ENCODE results near the gene SLC24A2. TPM values are rescaled to one million over a fixed set of nuclear protein-coding genes. Genes with fewer than 3 reads are reported as not detected.

SLC24A2 gene
- total RNA-seq, 1 experiment from 2014 or later = not detected

DNA sequence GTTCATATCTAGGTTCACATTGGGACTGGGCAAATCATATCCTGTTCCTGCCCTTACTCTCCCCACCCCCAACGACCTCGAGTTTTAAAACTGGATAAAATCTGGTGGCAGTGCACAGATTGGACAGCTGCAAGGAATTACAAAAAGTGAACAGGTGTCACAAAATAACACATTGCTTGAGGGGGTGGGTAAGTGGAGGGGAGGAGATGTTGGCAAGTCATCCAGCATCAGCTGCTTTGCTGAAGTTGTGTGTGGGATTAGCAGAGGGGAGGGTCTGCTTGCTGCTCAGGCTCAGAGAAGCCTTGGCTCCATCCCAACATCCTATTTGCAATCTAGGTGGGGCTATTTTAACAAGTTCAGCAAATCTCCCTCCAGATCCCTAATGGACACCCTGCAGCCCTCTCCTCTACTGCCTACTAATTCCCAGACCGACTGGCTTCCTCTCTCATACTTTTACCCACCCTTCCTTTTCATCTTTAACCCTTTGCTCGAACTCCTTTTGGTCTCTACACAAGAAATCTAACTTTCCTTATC lies 39.8 kb upstream of the SLC24A2 start:
- no peaks in the 10 kb centered on the region for H3K4me1 ChIP-seq
- intact Hi-C loops (cut with micrococcal nuclease; ENCODE audit: unreplicated experiment) = no loop called here
- Mint-ChIP-seq H3K4me3 (ENCODE audit: unreplicated experiment) (no peak overlapping the region), H3K36me3 (ENCODE audit: insufficient read depth, unreplicated experiment) (no peaks in the 10 kb centered on the region), H3K4me1 (ENCODE audit: low read depth, unreplicated experiment) (no peaks in the 10 kb centered on the region), H3K9me3 (ENCODE audit: unreplicated experiment) (no peaks in the 10 kb centered on the region), H3K27me3 (ENCODE audit: insufficient read depth, unreplicated experiment) (no peaks in the 10 kb centered on the region), H3K27ac (ENCODE audit: unreplicated experiment) (no peak overlapping the region)
- H3K4me3 ChIP-seq (ENCODE audit: low read depth, low read length) = no peak overlapping the region
- DNase-seq = no peak
- TF ChIP-seq, protein P1, sequence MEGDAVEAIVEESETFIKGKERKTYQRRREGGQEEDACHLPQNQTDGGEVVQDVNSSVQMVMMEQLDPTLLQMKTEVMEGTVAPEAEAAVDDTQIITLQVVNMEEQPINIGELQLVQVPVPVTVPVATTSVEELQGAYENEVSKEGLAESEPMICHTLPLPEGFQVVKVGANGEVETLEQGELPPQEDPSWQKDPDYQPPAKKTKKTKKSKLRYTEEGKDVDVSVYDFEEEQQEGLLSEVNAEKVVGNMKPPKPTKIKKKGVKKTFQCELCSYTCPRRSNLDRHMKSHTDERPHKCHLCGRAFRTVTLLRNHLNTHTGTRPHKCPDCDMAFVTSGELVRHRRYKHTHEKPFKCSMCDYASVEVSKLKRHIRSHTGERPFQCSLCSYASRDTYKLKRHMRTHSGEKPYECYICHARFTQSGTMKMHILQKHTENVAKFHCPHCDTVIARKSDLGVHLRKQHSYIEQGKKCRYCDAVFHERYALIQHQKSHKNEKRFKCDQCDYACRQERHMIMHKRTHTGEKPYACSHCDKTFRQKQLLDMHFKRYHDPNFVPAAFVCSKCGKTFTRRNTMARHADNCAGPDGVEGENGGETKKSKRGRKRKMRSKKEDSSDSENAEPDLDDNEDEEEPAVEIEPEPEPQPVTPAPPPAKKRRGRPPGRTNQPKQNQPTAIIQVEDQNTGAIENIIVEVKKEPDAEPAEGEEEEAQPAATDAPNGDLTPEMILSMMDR (IDR thresholded peaks at IDR 0.05; ENCODE audit: insufficient read depth in 1 of 2, low read depth in 1 of 2, low read length in 1 of 2, severe bottlenecking in 1 of 2, unreplicated experiment in 1 of 2) = no peak
- no peaks in the 10 kb centered on the region for H3K27me3 ChIP-seq (replicated peaks; ENCODE audit: control insufficient read depth, insufficient read depth, low read length)
- no TSS peak for BruUV-seq (replicated peaks)
- no peaks in the 10 kb centered on the region for H3K9me3 ChIP-seq
- CTCF ChIA-PET = no interaction called here
- no peaks in the 10 kb centered on the region for H3K36me3 ChIP-seq (ENCODE audit: control insufficient read depth, insufficient read depth, low read length)
- POLR2A ChIA-PET = no interaction called here

DNA sequence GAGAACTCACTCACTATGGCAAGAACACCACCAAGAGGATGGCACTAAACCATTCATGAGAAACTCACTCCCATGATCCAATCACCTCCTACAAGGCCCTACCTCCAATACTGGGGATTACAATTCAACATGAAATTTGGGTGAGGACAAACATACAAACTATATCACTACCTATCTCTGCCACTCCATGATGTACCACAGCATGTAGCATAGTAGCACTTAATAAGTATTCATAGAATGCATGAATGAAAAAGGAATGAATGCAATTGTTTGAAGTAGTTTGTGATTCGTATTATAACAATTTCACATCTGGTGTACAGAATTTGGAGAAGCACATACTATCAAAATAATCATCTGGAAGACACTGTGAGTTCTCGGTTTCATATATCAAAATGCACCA lies 27.9 kb upstream of the SLC24A2 start:
- DNase-seq = no peak
- Mint-ChIP-seq H3K27me3 (ENCODE audit: insufficient read depth, unreplicated experiment) (peaks cover 4% of the 10 kb centered on the region), H3K9me3 (ENCODE audit: unreplicated experiment) (peaks cover 8% of the 10 kb centered on the region), H3K27ac (ENCODE audit: unreplicated experiment) (no peak overlapping the region), H3K36me3 (ENCODE audit: insufficient read depth, unreplicated experiment) (no peaks in the 10 kb centered on the region), H3K4me1 (ENCODE audit: low read depth, unreplicated experiment) (no peaks in the 10 kb centered on the region), H3K4me3 (ENCODE audit: unreplicated experiment) (no peak overlapping the region)
- CTCF ChIA-PET = no interaction called here
- H3K4me1 ChIP-seq = no peaks in the 10 kb centered on the region
- POLR2A ChIA-PET = no interaction called here
- H3K4me3 ChIP-seq (ENCODE audit: low read depth, low read length) = no peak overlapping the region
- TF ChIP-seq, protein P1 (IDR thresholded peaks at IDR 0.05; ENCODE audit: insufficient read depth in 1 of 2, low read depth in 1 of 2, low read length in 1 of 2, severe bottlenecking in 1 of 2, unreplicated experiment in 1 of 2) = no peak
- H3K27me3 ChIP-seq (replicated peaks; ENCODE audit: control insufficient read depth, insufficient read depth, low read length) = no peaks in the 10 kb centered on the region
- no peaks in the 10 kb centered on the region for H3K36me3 ChIP-seq (ENCODE audit: control insufficient read depth, insufficient read depth, low read length)
- no TSS peak for BruUV-seq (replicated peaks)
- no peaks in the 10 kb centered on the region for H3K9me3 ChIP-seq
- intact Hi-C loops (cut with micrococcal nuclease; ENCODE audit: unreplicated experiment) = no loop called here

DNA sequence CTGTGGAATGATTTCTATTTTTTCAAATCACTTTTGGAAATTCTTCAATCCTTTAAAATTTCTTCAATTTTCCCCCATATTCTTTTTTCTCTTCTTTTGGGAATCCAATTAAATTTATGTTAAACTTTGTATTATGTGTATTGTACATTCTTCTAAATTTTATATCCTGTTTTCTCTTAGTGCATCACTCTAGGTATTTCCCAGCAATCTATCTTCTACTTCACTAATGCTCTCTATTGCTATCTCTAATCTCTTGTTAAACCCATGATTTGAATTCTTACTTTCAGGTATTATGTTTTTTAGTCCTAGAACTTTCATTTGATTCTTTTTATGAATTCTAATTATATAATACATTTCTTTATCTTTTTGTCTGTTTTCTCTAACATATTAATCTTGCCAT lies 23.4 kb upstream of the SLC24A2 start:
- POLR2A ChIA-PET = no interaction called here
- BruUV-seq (replicated peaks) = no TSS peak
- Histone ChIP-seq H3K4me1 (no peaks in the 10 kb centered on the region), H3K27me3 (replicated peaks; ENCODE audit: control insufficient read depth, insufficient read depth, low read length) (no peaks in the 10 kb centered on the region), H3K4me3 (ENCODE audit: low read depth, low read length) (no peak overlapping the region), H3K36me3 (ENCODE audit: control insufficient read depth, insufficient read depth, low read length) (no peaks in the 10 kb centered on the region), H3K9me3 (no peaks in the 10 kb centered on the region)
- no peak for DNase-seq
- CTCF ChIA-PET = no interaction called here
- Mint-ChIP-seq H3K27me3 (ENCODE audit: insufficient read depth, unreplicated experiment) (peaks cover 5% of the 10 kb centered on the region), H3K27ac (ENCODE audit: unreplicated experiment) (no peak overlapping the region), H3K9me3 (ENCODE audit: unreplicated experiment) (peaks cover 8% of the 10 kb centered on the region), H3K36me3 (ENCODE audit: insufficient read depth, unreplicated experiment) (no peaks in the 10 kb centered on the region), H3K4me3 (ENCODE audit: unreplicated experiment) (no peak overlapping the region), H3K4me1 (ENCODE audit: low read depth, unreplicated experiment) (no peaks in the 10 kb centered on the region)
- intact Hi-C loops (cut with micrococcal nuclease; ENCODE audit: unreplicated experiment) = no loop called here
- TF ChIP-seq, protein P1 (IDR thresholded peaks at IDR 0.05; ENCODE audit: insufficient read depth in 1 of 2, low read depth in 1 of 2, low read length in 1 of 2, severe bottlenecking in 1 of 2, unreplicated experiment in 1 of 2) = no peak
